ENCODE data around the gene ACTRT2.

DNA sequence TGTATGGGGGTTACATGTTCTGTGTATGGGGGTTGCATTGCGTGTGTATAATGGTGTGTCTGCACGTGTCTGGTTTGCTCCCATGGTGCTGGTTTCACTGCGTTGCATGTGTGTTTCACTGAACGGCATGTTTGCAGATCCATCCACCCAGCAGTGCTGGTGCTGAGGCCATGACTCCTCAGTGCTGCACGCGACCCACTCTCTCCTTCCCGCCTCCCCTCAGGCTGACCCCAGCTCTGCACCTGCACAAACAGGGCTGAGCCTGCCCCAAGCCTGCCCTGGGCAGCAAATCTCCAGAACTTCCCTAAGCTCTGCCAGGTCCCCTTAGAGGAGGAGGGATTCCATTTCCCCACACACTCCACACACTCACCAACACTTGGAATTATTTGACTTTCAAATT, 18.7 kb downstream of the ACTRT2 start:
- no peak for TF ChIP-seq YY1 (IDR thresholded peaks at IDR 0.05; ENCODE audit: insufficient read depth, insufficient read length)
- TF ChIP-seq SUZ12 (IDR thresholded peaks at IDR 0.05; ENCODE audit: extremely low read depth, insufficient read depth, insufficient read length), result no peak

Data from NT2/D1 (cell line).